Activated gamma-delta T cell treated with Interleukin-2 at 50 U/mL for 16 hours (primary cell): ENCODE results near the gene SMYD2.
"Not testable (repeated sequence)": the region's sequence is repeated elsewhere in the genome, so short reads cannot be mapped to it uniquely, and the experiment has no call there.

Experiments
- DNase-seq: peaks from one replicate; pipeline ENCODE4 v3.0.0-alpha.2; 2020

The SMYD2 gene

DNA sequence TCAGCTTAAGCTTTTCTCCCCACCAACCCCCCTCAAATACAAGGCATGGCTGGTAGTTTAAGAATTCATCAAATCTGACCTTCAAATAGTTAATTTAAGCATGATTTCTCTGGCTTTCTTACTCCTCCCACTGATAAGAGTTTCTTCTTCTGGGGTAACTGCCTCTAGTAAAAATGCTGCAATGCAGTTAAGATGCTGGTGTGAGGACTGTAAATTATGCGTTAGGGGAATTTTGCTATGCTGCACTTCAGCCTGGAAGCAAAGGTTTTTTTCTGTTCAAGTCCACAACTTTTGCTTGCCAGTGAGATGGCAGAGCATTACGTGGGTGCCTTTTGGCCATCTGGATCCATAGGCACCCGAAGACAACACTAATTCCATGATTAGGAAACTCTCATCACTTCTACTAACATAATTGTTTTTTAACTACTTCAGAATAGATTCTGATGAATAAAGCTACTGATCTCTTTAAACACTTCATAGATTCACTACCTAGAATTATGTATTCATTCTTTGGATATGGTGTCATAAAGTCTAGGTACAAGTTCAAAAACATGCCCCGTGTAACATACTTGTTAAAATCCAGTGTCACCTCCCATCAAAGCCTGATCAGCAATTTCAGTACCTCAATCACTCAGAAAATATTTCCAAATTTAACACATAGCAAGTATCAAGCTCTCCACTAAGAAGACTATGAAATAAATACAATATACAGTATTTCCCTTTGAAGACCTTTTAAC, 8.8 kb upstream of the SMYD2 start:
- DNase-seq: no peak

DNA sequence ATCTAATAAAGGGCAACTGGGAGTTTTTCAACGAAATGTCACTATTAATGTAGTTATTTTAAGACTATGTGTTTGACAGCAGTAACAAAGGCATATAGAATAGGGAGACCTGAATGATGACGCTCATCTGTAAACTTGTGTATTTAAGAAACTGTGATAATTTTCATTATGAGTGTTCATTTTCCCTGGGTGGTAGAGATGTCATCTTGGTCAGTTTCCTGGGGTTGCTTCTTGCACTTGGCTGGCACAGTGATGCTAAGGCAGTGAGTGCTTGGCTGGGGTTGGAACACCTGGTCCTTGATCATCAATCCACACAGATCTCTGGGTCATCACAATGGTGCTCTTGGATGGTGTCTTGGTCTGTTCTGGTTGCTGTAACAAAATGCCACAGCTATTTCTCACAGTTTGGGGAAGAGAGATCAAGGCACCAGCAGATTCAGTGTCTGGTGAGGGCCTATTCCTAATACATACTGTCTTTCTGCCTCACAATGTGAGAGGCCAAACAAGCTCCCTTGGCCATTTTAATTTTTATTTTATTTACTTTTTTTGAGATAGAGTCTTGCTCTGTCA, 7.9 kb upstream of the SMYD2 start:
- no peak for DNase-seq

DNA sequence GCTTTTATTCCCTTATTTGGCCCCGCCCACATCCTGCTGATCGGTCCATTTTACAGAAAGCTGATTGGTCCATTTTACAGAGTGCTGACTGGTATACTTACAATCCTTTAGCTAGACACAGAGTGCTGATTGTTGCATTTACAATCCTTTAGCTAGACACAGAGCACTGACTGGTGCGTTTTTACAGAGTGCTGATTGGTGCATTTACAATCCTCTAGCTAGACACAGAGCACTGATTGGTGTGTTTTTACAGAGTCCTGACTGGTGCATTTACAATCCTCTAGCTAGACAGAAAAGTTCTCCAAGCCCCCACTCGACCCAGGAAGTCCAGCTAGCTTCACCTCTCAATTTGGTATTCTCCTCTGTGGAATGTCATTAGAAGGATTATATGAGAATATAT, 5.3 kb upstream of the SMYD2 start:
- DNase-seq: not testable (repeated sequence)

DNA sequence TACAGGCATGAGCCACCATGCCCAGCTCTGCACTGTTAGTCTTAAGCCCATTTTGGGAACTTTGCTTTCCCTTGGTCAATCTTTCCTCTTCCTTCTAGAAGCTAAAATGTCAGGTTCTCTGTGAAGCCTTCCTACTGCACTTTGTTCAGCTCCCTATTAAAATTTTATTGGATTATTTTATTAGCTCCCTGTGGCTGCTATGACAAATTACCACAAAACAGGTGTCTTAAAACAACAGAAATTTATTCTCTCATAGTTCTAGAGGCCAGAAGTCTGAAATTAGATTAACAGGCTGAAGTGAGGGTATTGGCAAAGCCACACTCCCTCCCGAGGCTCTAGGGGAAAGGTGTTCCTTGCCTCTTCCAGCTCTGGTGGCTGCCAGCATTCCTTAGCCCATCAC, 4.2 kb upstream of the SMYD2 start:
- no peak for DNase-seq

DNA sequence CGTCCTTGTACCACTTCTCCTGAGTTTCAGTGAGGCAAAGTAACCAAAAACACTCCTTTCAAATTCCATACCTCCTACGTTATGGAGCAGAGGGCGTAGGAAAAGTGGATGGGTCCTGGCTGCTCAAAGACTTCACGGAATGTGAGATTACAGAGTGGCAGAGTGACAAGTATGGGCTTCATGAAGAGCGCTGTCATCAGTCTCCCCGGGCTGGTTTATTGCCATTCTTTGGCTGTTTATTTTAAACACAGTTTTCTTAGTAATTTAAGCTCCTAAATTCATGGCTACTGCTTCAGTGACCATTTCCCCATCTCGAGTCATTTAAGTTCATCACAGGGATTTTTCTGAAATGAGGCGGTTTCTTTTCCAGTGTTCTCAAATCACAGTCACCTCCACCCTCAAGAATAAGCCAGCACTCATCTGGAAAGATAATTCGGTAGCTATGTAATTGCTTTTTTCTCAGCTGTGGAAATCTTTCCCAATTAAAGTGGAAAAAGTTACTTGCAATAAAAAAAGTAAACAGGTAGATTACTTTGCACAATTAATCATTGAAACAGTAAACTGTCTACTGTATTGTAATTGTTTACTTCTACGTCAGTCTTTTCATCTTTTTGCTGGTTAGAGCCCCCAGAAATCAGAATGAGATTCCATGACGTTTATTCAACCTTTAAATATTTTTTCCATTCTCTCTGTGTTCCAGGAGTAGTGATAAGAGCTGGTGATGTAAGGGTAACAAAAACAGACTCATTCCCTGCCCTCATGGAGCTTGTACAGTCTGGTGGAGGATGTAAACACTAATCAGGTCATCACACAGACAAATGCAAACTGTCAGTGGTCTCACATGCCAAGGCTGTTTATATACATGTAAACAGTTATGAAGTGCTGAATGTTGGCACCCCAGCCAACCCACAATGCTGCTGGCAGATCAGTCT, 3.0 kb upstream of the SMYD2 start:
- no peak for DNase-seq

- DNase-seq: no peak
Observed at GRCh38 chr1:214280386-214281020, 456 bp upstream of the SMYD2 start.

DNA sequence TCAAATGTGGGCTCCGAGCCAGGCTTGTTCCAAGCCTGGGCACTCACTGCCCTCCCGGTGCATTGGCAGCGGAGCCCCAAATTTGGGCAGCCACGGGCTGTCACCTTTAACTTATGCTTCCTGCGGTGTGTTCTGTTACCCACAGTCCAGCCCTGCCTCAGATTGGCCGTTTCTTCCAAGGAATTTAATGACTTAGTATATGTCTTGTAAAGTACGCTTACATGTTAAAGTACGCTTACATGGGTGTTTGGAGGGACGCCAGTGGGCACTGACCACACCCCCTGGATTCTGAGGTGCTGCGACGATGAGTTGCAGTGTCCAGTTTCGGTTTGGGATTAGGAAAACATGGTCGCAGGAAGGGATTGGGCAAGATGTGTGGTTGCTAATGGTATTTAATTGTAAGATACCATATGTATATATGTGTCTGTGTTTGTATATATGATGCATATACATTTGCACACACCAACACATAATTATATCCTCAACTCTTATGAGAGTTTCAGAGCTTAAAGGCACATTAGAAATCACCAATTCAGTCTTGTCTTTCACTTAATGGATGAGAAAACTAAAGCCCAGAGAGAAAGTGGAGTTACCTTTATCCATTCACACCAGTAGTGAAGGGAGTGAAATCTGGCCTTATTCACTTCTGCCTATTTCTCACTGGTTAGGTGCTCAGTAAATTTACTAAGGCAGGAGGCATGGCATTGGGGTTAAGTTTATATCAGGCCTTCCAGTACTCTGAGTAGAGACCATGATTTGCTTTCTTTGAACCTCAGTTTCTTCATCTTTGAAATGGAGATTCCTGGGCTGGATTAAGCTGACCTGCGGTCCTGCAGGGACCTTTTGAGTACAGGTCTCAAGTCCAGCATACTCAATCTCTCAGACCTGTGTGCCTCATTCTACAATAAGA, 1.0 kb downstream of the SMYD2 start:
- DNase-seq: no peak

- no peak for DNase-seq
Observed at GRCh38 chr1:214282630-214283242, 1.8 kb downstream of the SMYD2 start.

GRCh38 chr1:214285610-214286440, 4.9 kb downstream of the SMYD2 start:
- no peak for DNase-seq

DNA sequence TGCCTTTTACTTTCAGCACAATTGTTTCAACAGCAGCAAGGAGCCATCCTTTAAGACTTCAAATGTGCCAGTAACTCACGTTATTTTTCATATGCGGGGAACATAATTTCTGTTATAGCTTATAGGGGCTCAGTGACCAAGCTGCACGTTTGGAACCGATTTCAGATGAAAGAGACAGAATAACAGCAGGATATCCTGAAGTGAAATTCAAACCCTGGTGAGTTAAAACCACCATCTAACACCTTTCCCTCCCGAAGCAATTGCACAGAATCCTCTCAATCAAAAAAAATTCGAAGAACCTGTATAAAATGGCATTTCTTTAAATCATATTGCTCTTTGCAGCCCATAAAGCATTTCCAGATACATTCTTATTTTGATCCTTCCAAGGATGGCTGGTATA, 6.9 kb downstream of the SMYD2 start:
- DNase-seq: no peak

GRCh38 chr1:214289574-214290272, 8.8 kb downstream of the SMYD2 start:
- no peak for DNase-seq

DNA sequence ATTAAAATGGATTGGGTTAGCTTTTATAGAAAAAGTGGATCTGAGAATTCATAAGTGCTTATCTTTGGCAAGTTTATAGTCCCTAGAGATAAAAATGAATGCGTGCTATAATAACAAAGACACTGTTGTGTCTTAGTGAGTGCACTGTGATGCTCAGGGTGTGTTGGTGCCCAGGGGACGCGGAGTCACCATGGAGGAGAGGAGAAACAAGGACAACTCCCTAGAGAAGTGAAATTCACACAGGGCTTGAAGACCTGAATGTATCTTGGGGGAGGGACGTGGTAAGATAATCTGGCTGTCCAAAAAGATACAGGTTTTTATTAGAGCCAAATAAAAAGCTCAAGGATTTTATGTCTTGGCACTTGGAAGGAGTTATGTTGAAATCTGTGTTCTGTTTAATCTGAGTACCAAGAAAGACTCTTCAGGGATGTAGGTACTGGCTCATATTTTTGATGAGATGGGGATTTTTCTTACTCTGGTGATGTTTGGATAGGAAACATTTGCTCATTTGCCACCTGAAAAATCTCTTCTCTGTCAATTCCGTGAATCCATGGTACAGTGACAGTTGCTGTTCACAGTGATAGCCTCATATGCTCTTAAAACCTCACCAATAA, 9.6 kb downstream of the SMYD2 start:
- DNase-seq: no peak

GRCh38 chr1:214292322-214292721, 11.4 kb downstream of the SMYD2 start:
- DNase-seq: no peak

DNA sequence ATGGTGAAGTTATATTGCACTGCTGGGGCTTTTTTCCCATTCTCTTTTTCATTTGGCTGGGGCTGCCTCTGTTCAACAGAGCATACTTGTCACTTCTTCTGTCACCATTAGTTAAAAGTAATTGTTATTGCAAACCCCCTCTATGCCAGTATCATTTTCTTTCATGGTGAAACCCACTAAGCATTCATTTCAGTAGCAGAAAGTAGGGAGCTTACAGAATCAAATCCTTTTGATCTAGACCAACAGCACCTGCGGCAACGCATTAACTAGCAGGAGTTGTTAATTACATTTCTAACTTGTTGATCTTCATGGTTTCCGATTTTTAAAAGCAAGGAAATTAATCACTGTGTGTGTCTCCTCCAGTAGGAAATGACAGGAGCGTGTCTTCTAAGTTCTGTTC, 15.0 kb downstream of the SMYD2 start:
- no peak for DNase-seq

DNA sequence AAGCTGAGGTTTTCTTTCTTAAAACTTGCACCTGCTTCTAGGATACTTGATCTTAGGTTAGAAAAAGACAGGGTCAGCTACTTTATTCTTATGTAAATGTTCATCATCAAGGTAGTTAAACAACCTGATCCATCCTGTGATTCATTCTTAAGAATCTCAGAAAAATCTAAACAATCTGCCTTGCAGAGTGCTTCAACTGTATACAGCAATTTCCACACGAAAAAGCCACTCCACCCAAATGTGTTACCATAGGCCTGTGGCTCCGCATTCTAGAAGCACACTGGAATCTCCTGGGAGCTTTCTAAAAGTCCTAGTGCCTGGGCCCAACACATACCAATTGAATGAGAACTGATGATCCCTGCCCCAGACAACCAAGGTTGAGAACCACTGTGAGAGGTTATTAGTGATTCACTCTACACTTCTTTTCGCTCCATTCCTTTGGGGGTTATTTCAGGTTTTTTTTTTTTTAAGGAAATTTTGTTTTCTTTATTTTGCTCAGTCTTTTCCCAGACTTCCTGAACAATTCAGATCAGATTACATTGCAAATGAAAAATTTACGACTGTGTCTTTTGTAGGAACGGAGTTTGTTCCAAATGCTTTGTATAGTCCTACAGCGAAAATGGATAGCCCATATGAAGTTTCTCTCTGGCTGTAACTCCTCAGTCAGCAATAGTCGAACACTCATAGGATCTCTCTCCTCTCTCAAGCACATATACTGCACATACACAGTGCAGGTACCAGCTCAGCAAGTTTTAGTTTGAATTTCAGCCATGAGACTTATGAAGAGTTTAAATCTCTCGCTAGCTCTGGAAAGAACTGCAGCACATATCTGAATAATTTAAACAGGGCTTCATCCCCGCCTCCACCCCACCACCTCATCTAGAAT, 16.1 kb downstream of the SMYD2 start:
- no peak for DNase-seq

GRCh38 chr1:214300149-214300780, 19.3 kb downstream of the SMYD2 start:
- DNase-seq: no peak

DNA sequence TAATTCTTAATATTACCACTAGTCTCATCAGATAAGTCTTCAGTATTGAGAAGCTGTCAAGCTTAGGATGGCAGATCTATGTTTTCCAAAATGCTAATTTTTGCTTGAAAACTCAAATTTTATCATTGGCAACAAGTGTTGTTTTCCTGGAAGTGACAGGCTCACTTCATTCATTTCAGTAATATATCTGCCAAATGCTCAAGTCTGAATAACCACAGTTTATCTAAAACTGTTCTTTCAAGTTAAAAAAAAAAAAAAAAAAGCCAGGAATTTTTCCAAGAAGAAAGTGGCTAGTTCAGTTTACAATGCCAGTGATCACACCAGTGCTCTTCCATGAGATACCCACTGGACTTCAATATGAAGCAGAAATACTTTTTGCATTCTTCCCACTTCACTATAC, 20.6 kb downstream of the SMYD2 start:
- no peak for DNase-seq
